ENCODE measurements around the gene RND2. TPM values are rescaled to one million over a fixed set of nuclear protein-coding genes. Genes with fewer than 3 reads are reported as not detected.

Gene RND2
- polyA plus RNA-seq, 5 donors = 1.6 to 2.2 (median 1.9) TPM

DNA sequence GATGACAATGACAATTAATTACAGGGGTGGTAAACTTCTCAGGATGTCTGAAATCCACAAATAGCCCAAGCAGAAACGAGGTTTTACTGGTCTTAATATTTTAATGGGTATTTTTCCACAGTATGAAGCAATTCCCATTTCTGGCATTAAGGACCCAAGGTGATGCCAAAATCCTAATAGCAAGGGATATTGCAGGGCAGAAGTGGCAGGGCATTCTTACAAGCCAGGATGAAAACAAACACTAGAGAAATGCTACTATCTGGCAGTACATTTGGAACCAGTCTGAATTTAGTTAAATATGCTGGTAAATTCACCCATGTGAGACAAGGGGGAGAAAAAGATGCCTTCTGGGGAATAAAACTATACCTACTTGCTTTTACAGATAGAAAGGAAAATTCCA, 45.2 kb downstream of the RND2 start:
- no peak for DNase-seq

DNA sequence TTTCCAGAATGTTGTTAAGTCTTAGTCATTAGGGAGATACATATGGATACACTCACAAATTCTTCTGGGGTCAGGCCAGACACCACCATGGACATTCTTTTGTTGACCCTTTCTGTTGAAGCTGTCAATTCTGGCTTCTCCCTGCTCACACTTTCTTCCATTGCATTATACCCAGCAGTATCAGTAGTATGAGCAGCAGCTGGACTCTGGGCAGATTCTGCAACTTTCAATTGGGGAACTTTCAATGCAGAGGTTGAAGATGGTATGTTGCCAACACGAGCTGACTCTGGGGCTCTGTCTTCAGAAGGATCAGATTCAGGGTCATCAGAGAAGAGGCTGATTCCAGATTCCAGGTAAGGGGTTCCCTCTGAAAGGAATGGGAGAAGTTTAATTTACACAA, 45.8 kb downstream of the RND2 start:
- no peak for DNase-seq

DNA sequence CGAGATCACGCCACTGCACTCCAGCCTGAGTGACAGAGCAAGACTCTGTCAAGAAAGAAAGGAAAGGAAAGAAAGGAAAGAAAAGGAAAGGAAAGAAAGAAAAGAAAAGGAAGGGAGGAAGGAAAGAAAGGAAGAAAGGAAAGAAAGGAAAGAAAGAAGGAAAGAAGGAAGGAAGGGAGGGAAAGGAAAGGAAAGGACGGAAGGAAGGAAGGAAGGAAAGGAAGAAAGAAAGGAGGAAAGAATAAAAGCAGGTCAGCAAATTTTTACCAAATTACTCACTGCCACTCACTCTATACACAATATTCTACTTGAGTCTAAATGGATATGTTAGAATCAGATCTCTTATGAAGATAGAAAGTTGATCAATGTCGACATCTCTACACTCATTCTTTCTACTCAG, 49.8 kb downstream of the RND2 start:
- no peak for DNase-seq

DNA sequence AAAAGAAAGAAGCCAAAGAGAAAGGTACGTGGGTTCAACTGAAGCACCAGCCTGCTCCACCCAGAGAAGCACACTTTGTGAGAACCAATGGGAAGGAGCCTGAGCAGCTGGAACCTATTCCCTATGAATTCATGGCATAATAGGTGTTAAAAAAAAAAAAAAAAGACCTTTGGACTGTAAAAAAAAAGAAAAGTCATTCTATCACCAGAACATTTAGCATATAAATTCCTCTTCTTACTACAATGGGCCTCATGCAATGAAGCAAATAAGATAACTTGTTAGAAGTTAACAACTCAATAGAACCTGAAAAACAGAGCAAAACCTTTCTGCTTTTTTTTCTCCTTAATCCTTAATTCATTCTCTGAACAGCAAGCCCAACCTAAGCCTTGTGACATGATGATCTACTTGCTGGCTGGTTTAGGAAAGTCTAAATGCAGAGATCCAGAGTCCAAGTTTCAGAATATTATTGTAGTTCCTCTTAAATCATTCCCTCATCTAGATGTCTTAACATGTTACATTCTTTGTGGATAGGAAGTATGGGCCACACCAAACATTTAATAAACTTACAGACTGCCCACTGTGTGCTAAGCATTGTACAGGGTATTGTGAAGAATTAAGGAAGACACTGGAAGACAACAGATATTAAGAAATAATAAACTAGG, 54.7 kb downstream of the RND2 start:
- DNase-seq = no peak

Other genes starting within 250 kb of the RND2 start
- 1 to 10 TPM in 4 of 5 donors, under 1 TPM in 1; 0.82 to 2.1 (median 1.6) TPM for gene WNK4, start 244.6 kb upstream of the RND2 start, polyA plus RNA-seq (ENCODE audit: insufficient read depth in 1 of 5, insufficient read length in 5 of 5, low replicate concordance in 1 of 5)
- 10 to 100 TPM; 83.6 to 96.6 (median 86.7) TPM for gene COA3, start 226.5 kb upstream of the RND2 start, polyA plus RNA-seq (ENCODE audit: insufficient read depth in 1 of 5, insufficient read length in 5 of 5, low replicate concordance in 1 of 5)
- 1 to 10 TPM; 2.3 to 3.2 (median 2.9) TPM for gene CNTD1, start 226.4 kb upstream of the RND2 start, polyA plus RNA-seq (ENCODE audit: insufficient read depth in 1 of 5, insufficient read length in 5 of 5, low replicate concordance in 1 of 5)
- gene BECN1, start 200.9 kb upstream of the RND2 start, polyA plus RNA-seq (ENCODE audit: insufficient read depth in 1 of 5, insufficient read length in 5 of 5, low replicate concordance in 1 of 5) = 10 to 100 TPM; 53.9 to 79.4 (median 68.0) TPM
- 10 to 100 TPM; 65.8 to 81.2 (median 74.9) TPM for gene PSME3, start 191.8 kb upstream of the RND2 start, polyA plus RNA-seq (ENCODE audit: insufficient read depth in 1 of 5, insufficient read length in 5 of 5, low replicate concordance in 1 of 5)
- gene AOC2, start 180.7 kb upstream of the RND2 start, polyA plus RNA-seq (ENCODE audit: insufficient read depth in 1 of 5, insufficient read length in 5 of 5, low replicate concordance in 1 of 5) = 1 to 10 TPM; 1.8 to 3.1 (median 2.6) TPM
- 100 to 1,000 TPM; 116 to 203 (median 162) TPM for gene AOC3, start 174.0 kb upstream of the RND2 start, polyA plus RNA-seq (ENCODE audit: insufficient read depth in 1 of 5, insufficient read length in 5 of 5, low replicate concordance in 1 of 5)
- under 1 TPM in 4 of 5 donors, not detected in 1; 0.04 to 0.12 (median 0.05) TPM for gene G6PC1, start 124.4 kb upstream of the RND2 start, polyA plus RNA-seq (ENCODE audit: insufficient read depth in 1 of 5, insufficient read length in 5 of 5, low replicate concordance in 1 of 5)
- 10 to 100 TPM; 60.1 to 83.9 (median 66.5) TPM for gene AARSD1, start 60.8 kb upstream of the RND2 start, polyA plus RNA-seq (ENCODE audit: insufficient read depth in 1 of 5, insufficient read length in 5 of 5, low replicate concordance in 1 of 5)
- gene PTGES3L, start 45.2 kb upstream of the RND2 start, polyA plus RNA-seq (ENCODE audit: insufficient read depth in 1 of 5, insufficient read length in 5 of 5, low replicate concordance in 1 of 5) = 1 to 10 TPM; 1.8 to 5.2 (median 2.1) TPM
- 10 to 100 TPM; 10.1 to 12.6 (median 10.6) TPM for gene RUNDC1, start 44.7 kb upstream of the RND2 start, polyA plus RNA-seq (ENCODE audit: insufficient read depth in 1 of 5, insufficient read length in 5 of 5, low replicate concordance in 1 of 5)
- 1,000 to 10,000 TPM; 1,519 to 2,134 (median 1,704) TPM for gene RPL27, start 26.8 kb upstream of the RND2 start, polyA plus RNA-seq (ENCODE audit: insufficient read depth in 1 of 5, insufficient read length in 5 of 5, low replicate concordance in 1 of 5)
- 10 to 100 TPM; 14.6 to 20.5 (median 16.0) TPM for gene IFI35, start 18.4 kb upstream of the RND2 start, polyA plus RNA-seq (ENCODE audit: insufficient read depth in 1 of 5, insufficient read length in 5 of 5, low replicate concordance in 1 of 5)
- 100 to 1,000 TPM; 105 to 148 (median 128) TPM for gene VAT1, start 2.8 kb upstream of the RND2 start, polyA plus RNA-seq (ENCODE audit: insufficient read depth in 1 of 5, insufficient read length in 5 of 5, low replicate concordance in 1 of 5)
- gene BRCA1, start 100.1 kb downstream of the RND2 start, polyA plus RNA-seq (ENCODE audit: insufficient read depth in 1 of 5, insufficient read length in 5 of 5, low replicate concordance in 1 of 5) = 10 to 100 TPM; 10.4 to 24.6 (median 17.4) TPM
- 100 to 1,000 TPM in 4 of 5 donors, 10 to 100 TPM in 1; 80.4 to 126 (median 108) TPM for gene NBR1, start 146.0 kb downstream of the RND2 start, polyA plus RNA-seq (ENCODE audit: insufficient read depth in 1 of 5, insufficient read length in 5 of 5, low replicate concordance in 1 of 5)
- 10 to 100 TPM in 4 of 5 donors, 1 to 10 TPM in 1; 9.1 to 12.0 (median 11.0) TPM for gene TMEM106A, start 186.6 kb downstream of the RND2 start, polyA plus RNA-seq (ENCODE audit: insufficient read depth in 1 of 5, insufficient read length in 5 of 5, low replicate concordance in 1 of 5)
- 10 to 100 TPM in 4 of 5 donors, 1 to 10 TPM in 1; 8.8 to 19.9 (median 16.0) TPM for gene CCDC200, start 203.4 kb downstream of the RND2 start, polyA plus RNA-seq (ENCODE audit: insufficient read depth in 1 of 5, insufficient read length in 5 of 5, low replicate concordance in 1 of 5)
- 1 to 10 TPM in 2 of 5 donors, under 1 TPM in 1, not detected in 2; 0.67 to 1.5 (median 1.2) TPM for gene RNU2-1, start 208.7 kb downstream of the RND2 start, polyA plus RNA-seq (ENCODE audit: insufficient read depth in 1 of 5, insufficient read length in 5 of 5, low replicate concordance in 1 of 5)